Loucy (cell line): ENCODE data around the gene MICU1.

ENCODE experiments used
- H2AFZ ChIP-seq: fragments of 200-600 bp; sonication (generic); 2 replicates; pipeline ENCODE4 v1.6.0; 2016; ENCODE audit warnings: antibody characterized with exemption, mild to moderate bottlenecking, low read length, moderate library complexity
- H3F3A ChIP-seq: fragments of 200-600 bp; 2 replicates; pipeline ENCODE4 v1.6.0; 2016; ENCODE audit warnings: antibody characterized with exemption, low read depth, mild to moderate bottlenecking
- H3K27me3 ChIP-seq: fragments of 200-600 bp; sonication (generic); 2 replicates; pipeline ENCODE4 v1.6.1; 2014; ENCODE audit warnings: low read length, mild to moderate bottlenecking; ENCODE audit not compliant: insufficient read depth, poor library complexity, severe bottlenecking
- H3K36me3 ChIP-seq: fragments of 200-600 bp; sonication (generic); 2 replicates; pipeline ENCODE4 v1.6.1; 2016; ENCODE audit warnings: low read length; ENCODE audit not compliant: insufficient read depth
- H3K4me1 ChIP-seq: fragments of 200-600 bp; sonication (generic); 2 replicates; pipeline ENCODE4 v1.5.1; 2014; ENCODE audit warnings: low read length, mild to moderate bottlenecking; ENCODE audit not compliant: insufficient read depth, poor library complexity, severe bottlenecking
- H3K4me2 ChIP-seq: fragments of 200-600 bp; sonication (generic); 2 replicates; pipeline ENCODE4 v1.6.0; 2014; ENCODE audit warnings: antibody characterized with exemption, low read length, low read depth, mild to moderate bottlenecking; ENCODE audit not compliant: poor library complexity, severe bottlenecking
- H3K4me3 ChIP-seq: fragments of 200-600 bp; sonication (generic); 2 replicates; pipeline ENCODE4 v1.5.1; 2014; ENCODE audit warnings: low read length, mild to moderate bottlenecking, mixed read lengths; ENCODE audit not compliant: poor library complexity, severe bottlenecking
- H3K79me2 ChIP-seq: fragments of 200-600 bp; sonication (generic); 2 replicates; pipeline ENCODE4 v1.6.1; 2014; ENCODE audit warnings: low read length; ENCODE audit not compliant: insufficient read depth
- H3K9ac ChIP-seq: fragments of 200-600 bp; sonication (generic); 2 replicates; pipeline ENCODE4 v1.6.0; 2014; ENCODE audit warnings: mild to moderate bottlenecking, low read depth, low read length, moderate library complexity; ENCODE audit not compliant: poor library complexity, severe bottlenecking
- H3K9me2 ChIP-seq: fragments of 200-600 bp; sonication (generic); replicated peaks from 2 replicates; pipeline ENCODE4 v1.6.1; 2016; ENCODE audit warnings: low read depth, low read length, mixed read lengths
- H3K9me3 ChIP-seq: fragments of 200-600 bp; sonication (generic); 2 replicates; pipeline ENCODE4 v1.6.1; 2014; ENCODE audit warnings: mild to moderate bottlenecking, antibody characterized with exemption, low read length, low read depth; ENCODE audit not compliant: insufficient read depth
- H4K20me1 ChIP-seq: fragments of 200-600 bp; sonication (generic); 2 replicates; pipeline ENCODE4 v1.6.0; 2014; ENCODE audit warnings: antibody characterized with exemption, low read length, mild to moderate bottlenecking; ENCODE audit not compliant: insufficient read depth, poor library complexity, severe bottlenecking
- CTCF ChIP-seq: fragments of 200-600 bp; sonication (generic); conservative IDR thresholded peaks from 2 replicates; pipeline ENCODE4 v1.5.1; 2014; ENCODE audit warnings: mild to moderate bottlenecking, antibody characterized with exemption, low read length
- EZH2phosphoT487 ChIP-seq: fragments of 200-600 bp; IDR thresholded peaks from 2 replicates; pipeline ENCODE4 v1.6.1; 2018; ENCODE audit warnings: antibody characterized with exemption, mild to moderate bottlenecking, moderate library complexity, borderline replicate concordance

MICU1 gene

GRCh38 chr10:72334196-72334824, 291.6 kb downstream of the MICU1 start:
- H3K4me1 ChIP-seq: peaks cover 67% of the 10 kb centered on the region
- no peaks in the 10 kb centered on the region for H3K9me3 ChIP-seq
- no peak overlapping the region for H2AFZ ChIP-seq
- H3K4me2 ChIP-seq: peak overlapping the region; percentile 97
- peak overlapping the region; percentile 69 for H3K4me3 ChIP-seq
- H3K27me3 ChIP-seq: no peaks in the 10 kb centered on the region
- H3K36me3 ChIP-seq: peaks cover 13% of the 10 kb centered on the region; the same call in 1 of the 2 replicates
- H3F3A ChIP-seq: peaks cover 12% of the 10 kb centered on the region; the same call in 1 of the 2 replicates
- TF ChIP-seq CTCF (no peak), EZH2phosphoT487 (no peak)
- H3K9me2 ChIP-seq: no peaks in the 10 kb centered on the region
- H3K9ac ChIP-seq: peak overlapping the region; percentile 99
- H4K20me1 ChIP-seq: peaks cover 3% of the 10 kb centered on the region
- peaks cover 36% of the 10 kb centered on the region for H3K79me2 ChIP-seq

GRCh38 chr10:72333112-72334015, 292.5 kb downstream of the MICU1 start:
- no peak for TF ChIP-seq EZH2phosphoT487
- no peak for TF ChIP-seq CTCF
- H3K36me3 ChIP-seq: peaks cover 12% of the 10 kb centered on the region; the same call in 1 of the 2 replicates
- H3K27me3 ChIP-seq: no peaks in the 10 kb centered on the region
- no peak overlapping the region for H2AFZ ChIP-seq
- peak overlapping the region; percentile 99 for H3K9ac ChIP-seq
- H3K4me1 ChIP-seq: peaks cover 77% of the 10 kb centered on the region
- peak overlapping the region; percentile 97 for H3K4me2 ChIP-seq
- peaks cover 45% of the 10 kb centered on the region for H3K79me2 ChIP-seq
- H3F3A ChIP-seq: peaks cover 12% of the 10 kb centered on the region; the same call in 1 of the 2 replicates
- peaks cover 3% of the 10 kb centered on the region for H4K20me1 ChIP-seq
- no peaks in the 10 kb centered on the region for H3K9me3 ChIP-seq
- H3K9me2 ChIP-seq: no peaks in the 10 kb centered on the region
- H3K4me3 ChIP-seq: peak overlapping the region; percentile 74

- TF ChIP-seq CTCF (no peak), EZH2phosphoT487 (no peak)
- Histone ChIP-seq H3K9ac (peak overlapping the region; percentile 99), H3K4me3 (peak overlapping the region; percentile 74), H3F3A (peaks cover 12% of the 10 kb centered on the region; the same call in 1 of the 2 replicates), H3K4me1 (peaks cover 84% of the 10 kb centered on the region), H2AFZ (no peak overlapping the region), H3K9me2 (no peaks in the 10 kb centered on the region), H3K4me2 (peak overlapping the region; percentile 97), H3K27me3 (no peaks in the 10 kb centered on the region), H3K36me3 (peaks cover 4% of the 10 kb centered on the region; the same call in 1 of the 2 replicates), H3K9me3 (no peaks in the 10 kb centered on the region), H4K20me1 (peaks cover 3% of the 10 kb centered on the region), H3K79me2 (peaks cover 53% of the 10 kb centered on the region)
Measured at GRCh38 chr10:72332423-72333111, 293.3 kb downstream of the MICU1 start.
